Measurements from ENCODE around the gene SLC22A31.

Gene SLC22A31

GRCh38 chr16:89150981-89151380 is 49.4 kb downstream of the SLC22A31 start:
- DNase-seq (ENCODE audit: low read depth in 3 of 3, low spot score in 1 of 3) = no peak

GRCh38 chr16:89150090-89150835 is 50.1 kb downstream of the SLC22A31 start:
- DNase-seq (ENCODE audit: low read depth in 3 of 3, low spot score in 1 of 3) = no peak

GRCh38 chr16:89149386-89149785 is 51.0 kb downstream of the SLC22A31 start:
- no peak for DNase-seq (ENCODE audit: low read depth in 3 of 3, low spot score in 1 of 3)

- no peak for DNase-seq (ENCODE audit: low read depth in 3 of 3, low spot score in 1 of 3)
Measured at GRCh38 chr16:89147085-89147817, 53.1 kb downstream of the SLC22A31 start.

- DNase-seq (ENCODE audit: low read depth in 3 of 3, low spot score in 1 of 3) = no peak
Measured at GRCh38 chr16:89146211-89147005, 53.9 kb downstream of the SLC22A31 start.
